GM12878 (cell line): ENCODE measurements around the gene RPL38. TPM values are rescaled to one million over a fixed set of nuclear protein-coding genes. Genes with fewer than 3 reads are reported as not detected.

Experiments used
- CEBPB ChIP-seq, 2 experiments: fragments of 150-350 bp in 1 of 2; IDR thresholded peaks; 2 replicates each; pipeline ENCODE4 v1.6.1; 2012 to 2014; ENCODE audit warnings: low read depth in 2 of 2, low read length in 2 of 2, borderline replicate concordance in 1 of 2, inconsistent platforms in 1 of 2
- IKZF2 ChIP-seq, 2 experiments: fragments of 450-650 bp; IDR thresholded peaks; 2 replicates each; pipeline ENCODE4 v1.6.1; 2017; ENCODE audit warnings: mild to moderate bottlenecking in 2 of 2, moderate library complexity in 2 of 2
- MTA2 ChIP-seq: fragments of 450-650 bp; IDR thresholded peaks from 2 replicates; pipeline ENCODE4 v1.6.1; 2016; ENCODE audit warnings: low read depth, mild to moderate bottlenecking, moderate library complexity
- NR2C2 ChIP-seq: IDR thresholded peaks from 2 replicates; pipeline ENCODE4 v1.6.1; 2011; ENCODE audit warnings: borderline replicate concordance, low read depth; ENCODE audit not compliant: control insufficient read depth, insufficient read length
- RELB ChIP-seq: fragments of 450-650 bp; IDR thresholded peaks from 2 replicates; pipeline ENCODE4 v1.6.1; 2017; ENCODE audit warnings: low read depth, mild to moderate bottlenecking, moderate library complexity
- SREBF1 ChIP-seq: IDR thresholded peaks from 2 replicates; pipeline ENCODE4 v1.6.1; 2012; ENCODE audit warnings: mild to moderate bottlenecking, low read length
- ZNF24 ChIP-seq: fragments of 450-650 bp; IDR thresholded peaks from 2 replicates; pipeline ENCODE4 v1.6.1; 2017; ENCODE audit warnings: antibody characterized with exemption, mild to moderate bottlenecking
- polyA plus RNA-seq, 11 experiments: library from polyadenylated mRNA; depleted of rRNA in 4 of 11; unstranded in 6 of 11; stranded (reverse) in 5 of 11; fragments of >200 nt; fragmentation: Nextera tagmentation in 4 of 11; fragmentation: Illumina TruSeq in 1 of 11; extraction: Ambion mirVana in 4 of 11; extraction: Trizol in 1 of 11; gene quantifications; 1 replicate in 1 of 11; 2 replicates in 10 of 11; pipeline versions ENCODE4 v1.2.1 to v1.2.3, GENCODE V29; 2011 to 2016; ENCODE audit warnings: inconsistent platforms in 2 of 11, missing spikeins in 2 of 11, low read depth in 1 of 11
- total RNA-seq, 4 experiments: library from RNA; depleted of rRNA in 3 of 4; stranded (reverse); fragments of >200 nt in 3 of 4; fragmentation: Illumina TruSeq in 1 of 4; extraction: Trizol in 1 of 4; gene quantifications; 2 replicates each; pipeline versions ENCODE4 v1.2.1 to v1.2.3, GENCODE V29; 2013 to 2021
- TF ChIP-seq, protein P1 (sequence below): fragments of 450-650 bp; formaldehyde crosslinking; IDR thresholded peaks from 2 replicates; pipeline ENCODE4 v1.4.0; 2022; ENCODE audit warnings: mild to moderate bottlenecking, moderate library complexity

Gene RPL38
- total and polyA plus RNA-seq, 10 of the 15 experiments (the other 5 are each of a cell fraction or from before 2014, with no cell fraction given), result 1,318 to 4,938 (median 2,673) TPM

GRCh38 chr17:74227271-74228080, 24.0 kb downstream of the RPL38 start (continued):
- TF ChIP-seq RELB, result no peak
- TF ChIP-seq CEBPB (IDR thresholded peaks at IDR 0.05; ENCODE audit: borderline replicate concordance in 1 of 2, low read depth in 2 of 2, low read length in 2 of 2), result no peak
- no peak for TF ChIP-seq NR2C2
- TF ChIP-seq, protein P1, sequence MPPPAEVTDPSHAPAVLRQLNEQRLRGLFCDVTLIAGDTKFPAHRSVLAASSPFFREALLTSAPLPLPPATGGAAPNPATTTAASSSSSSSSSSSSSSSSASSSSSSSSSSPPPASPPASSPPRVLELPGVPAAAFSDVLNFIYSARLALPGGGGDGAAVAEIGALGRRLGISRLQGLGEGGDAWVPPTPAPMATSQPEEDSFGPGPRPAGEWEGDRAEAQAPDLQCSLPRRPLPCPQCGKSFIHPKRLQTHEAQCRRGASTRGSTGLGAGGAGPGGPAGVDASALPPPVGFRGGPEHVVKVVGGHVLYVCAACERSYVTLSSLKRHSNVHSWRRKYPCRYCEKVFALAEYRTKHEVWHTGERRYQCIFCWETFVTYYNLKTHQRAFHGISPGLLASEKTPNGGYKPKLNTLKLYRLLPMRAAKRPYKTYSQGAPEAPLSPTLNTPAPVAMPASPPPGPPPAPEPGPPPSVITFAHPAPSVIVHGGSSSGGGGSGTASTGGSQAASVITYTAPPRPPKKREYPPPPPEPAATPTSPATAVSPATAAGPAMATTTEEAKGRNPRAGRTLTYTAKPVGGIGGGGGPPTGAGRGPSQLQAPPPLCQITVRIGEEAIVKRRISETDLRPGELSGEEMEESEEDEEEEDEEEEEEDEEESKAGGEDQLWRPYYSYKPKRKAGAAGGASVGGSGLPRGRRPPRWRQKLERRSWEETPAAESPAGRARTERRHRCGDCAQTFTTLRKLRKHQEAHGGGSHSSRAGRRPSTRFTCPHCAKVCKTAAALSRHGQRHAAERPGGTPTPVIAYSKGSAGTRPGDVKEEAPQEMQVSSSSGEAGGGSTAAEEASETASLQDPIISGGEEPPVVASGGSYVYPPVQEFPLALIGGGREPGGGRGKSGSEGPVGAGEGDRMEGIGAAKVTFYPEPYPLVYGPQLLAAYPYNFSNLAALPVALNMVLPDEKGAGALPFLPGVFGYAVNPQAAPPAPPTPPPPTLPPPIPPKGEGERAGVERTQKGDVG, result no peak
- no peak for TF ChIP-seq ZNF24
- no peak for TF ChIP-seq IKZF2 (IDR thresholded peaks at IDR 0.05)
- no peak for TF ChIP-seq SREBF1
- TF ChIP-seq MTA2, result no peak
